Activated CD4-positive, CD25-positive, alpha-beta regulatory T cell (primary cell): ENCODE measurements around the gene SPANXC.
"Not testable (repeated sequence)": the region's sequence is repeated elsewhere in the genome, so short reads cannot be mapped to it uniquely, and the experiment has no call there.

Experiments used
- DNase-seq, 4 experiments: peaks; one replicate each; lab custom pipeline; 2025; lab: John Stamatoyannopoulos, UW

SPANXC gene, protein sequence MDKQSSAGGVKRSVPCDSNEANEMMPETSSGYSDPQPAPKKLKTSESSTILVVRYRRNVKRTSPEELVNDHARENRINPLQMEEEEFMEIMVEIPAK

DNA sequence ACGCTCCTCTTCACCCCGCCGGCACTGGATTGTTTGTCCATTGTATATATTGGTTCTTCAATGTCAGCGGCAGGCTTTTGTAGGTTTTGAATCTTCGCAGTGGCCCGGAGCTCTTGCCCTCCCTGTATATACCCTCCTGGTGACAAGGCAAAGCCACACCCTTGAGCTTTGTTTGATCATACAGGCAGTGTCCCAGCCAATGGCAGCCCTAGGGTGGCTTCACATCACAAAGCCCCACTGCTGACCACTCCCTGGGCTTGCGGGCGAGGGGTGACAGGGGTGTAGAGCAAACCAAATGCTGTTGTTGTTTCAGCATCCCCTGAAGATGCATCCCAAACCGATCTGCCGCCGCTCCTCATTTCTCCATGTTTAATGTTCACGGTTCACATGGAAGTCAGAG, at the start of gene SPANXC:
SPANXC (minus strand) TSS at position 101 of the 400 bp plus-strand sequence; CDS start at position 41, 60 bp downstream.
- DNase-seq: not testable (repeated sequence)

DNA sequence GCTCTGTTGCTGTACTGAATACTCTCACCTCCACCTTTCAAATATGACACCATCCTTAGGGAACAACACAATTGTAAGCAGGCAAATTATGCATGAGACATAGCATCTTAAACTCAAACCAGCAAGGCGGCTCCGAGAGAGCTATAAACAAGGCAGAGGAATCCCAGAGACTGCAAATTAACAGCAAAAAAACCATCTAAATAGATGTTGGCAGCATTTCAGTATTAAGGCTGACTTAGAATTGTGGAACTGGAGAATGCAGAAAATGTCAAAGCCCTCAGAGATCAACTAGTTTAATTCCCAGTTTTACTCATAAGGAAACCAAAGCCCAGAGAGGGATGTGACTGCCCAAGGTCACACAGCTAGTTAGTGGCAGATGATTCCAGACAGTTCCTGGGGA, 37.2 kb upstream of the SPANXC start:
- no peak for DNase-seq

DNA sequence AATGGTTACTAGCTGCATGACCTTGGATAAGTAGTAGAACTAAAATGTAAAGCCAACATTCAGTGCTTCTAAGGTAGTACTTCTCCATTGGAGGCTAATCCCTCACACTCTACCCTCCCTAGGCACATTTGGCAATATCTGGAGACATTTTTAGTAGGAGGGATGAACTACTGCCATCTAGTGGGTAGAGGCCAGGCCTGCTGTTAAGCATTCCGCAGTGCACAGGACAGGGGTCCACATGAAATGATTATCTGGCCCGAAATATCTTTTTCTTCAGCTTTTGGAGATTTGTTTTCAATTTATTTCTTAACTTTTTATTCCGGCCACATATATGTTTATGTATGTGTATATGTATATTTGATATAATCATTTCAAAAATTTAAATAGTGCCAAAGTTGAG, 36.0 kb upstream of the SPANXC start:
- DNase-seq: no peak

DNA sequence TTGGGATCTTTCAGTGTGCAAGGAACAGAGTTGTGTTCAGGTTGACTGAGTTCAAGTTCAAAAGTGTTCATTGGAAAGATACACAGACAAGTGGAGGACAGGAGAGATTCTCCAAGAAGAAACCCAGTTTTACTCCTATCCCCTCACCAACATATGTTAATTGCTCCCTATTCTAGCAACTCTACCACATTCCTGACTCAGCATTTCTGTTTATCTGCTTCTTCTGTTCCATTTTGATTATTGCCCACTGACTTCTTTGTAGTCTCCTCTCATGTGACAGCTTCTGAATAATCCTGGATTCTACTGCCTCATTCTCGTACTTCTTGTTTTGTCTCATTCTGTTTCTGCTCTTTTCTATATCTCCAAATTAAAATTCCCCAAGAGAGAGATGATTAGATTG, 15.8 kb upstream of the SPANXC start:
- no peak for DNase-seq

DNA sequence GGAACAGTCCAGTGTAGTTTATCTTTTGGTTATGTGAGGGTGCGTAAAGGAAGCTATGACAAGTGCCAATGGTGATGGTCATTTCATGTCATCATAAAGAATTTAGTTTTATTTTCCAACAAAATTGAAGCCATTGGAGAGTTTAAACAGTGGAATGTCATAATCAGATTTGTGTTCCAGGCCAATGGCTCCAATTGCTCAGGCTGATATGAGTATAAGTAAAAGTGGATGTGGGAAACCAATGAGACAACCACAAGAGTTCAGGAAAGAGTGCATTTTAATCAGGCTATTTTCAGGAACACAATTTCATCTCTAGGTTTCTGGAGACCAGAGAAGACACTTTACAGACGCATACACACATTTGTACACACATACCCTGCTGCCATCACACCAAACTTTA, 20.7 kb downstream of the SPANXC start:
- DNase-seq: no peak

DNA sequence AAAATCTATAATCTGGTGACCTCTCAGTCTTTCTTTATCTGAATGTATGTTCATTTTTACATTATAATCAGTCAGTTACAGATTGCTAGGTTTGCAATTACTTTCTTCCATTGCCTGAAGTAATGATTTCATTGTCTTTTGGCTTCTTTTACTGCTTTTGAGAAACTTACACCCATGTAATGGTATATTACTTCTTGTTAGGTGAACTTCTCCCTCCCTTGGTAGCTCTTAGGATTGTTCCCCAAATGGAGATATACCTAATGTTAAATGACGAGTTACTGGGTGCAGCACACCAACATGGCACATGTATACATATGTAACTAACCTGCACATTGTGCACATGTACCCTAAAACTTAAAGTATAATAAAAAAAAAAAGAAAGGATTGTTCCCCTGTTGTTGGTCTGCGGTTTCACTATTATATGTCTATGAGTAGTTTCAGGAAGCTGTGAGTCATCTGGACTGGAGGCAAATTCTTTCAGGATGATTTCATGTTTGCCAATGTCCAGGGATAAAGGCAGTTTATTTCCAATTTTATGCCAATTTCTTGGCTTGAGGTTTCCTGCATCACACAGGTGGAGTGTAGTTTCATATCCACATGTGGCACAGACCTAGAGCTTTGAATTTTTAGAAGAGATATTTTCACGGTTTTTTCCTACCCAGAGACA, 21.8 kb downstream of the SPANXC start:
- no peak for DNase-seq

DNA sequence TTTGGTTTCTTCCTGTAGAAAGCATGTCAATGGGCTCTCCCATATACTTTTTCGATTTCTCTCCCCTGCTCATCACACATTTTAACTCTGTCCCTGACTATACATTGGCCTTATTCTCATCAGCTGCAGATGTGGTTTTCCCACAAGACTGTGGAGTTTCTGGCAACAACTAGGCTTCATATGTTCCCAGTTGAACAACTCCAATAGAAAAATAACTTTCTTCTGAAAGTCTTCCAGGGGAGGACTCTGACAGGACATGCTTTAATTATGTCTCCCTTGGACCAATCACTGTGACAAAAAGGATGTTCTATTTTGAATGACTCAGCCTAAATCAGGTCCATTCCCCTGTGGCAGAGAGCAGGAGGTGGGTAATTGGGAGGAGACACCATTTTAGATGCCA, 28.1 kb downstream of the SPANXC start:
- no peak for DNase-seq

DNA sequence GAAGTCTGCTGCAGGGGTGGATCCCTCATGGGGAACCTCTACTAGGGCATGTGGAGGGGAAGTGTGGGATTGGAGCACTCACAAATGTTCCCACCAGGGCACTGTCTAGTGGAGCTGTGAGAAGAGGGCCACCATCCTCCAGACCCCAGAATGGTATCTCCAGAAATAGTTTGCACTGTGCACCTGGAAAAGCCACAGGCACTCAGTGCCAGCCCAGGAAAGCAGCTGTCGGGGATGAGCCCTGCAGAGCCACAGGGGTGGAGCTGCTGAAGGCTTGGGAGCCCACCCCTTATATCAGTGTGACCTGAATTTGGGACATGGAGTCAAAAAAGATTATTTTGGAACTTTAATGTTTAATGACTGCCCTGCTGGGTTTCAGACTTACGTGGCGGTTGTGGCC, 40.4 kb downstream of the SPANXC start:
- no peak for DNase-seq
